PFSK-1 (cell line): ENCODE data around the gene REV3L.

Experiments used
- SIN3A ChIP-seq: IDR thresholded peaks from 2 replicates; pipeline ENCODE4 v1.6.1; 2012; ENCODE audit warnings: mild to moderate bottlenecking, low read length, moderate library complexity, borderline replicate concordance; ENCODE audit not compliant: insufficient read depth
- TF ChIP-seq, protein P1 (sequence below), 2 experiments: IDR thresholded peaks; 2 replicates each; pipeline versions ENCODE4 v1.6.1 to v1.8.0; 2011 to 2012; ENCODE audit warnings: low read depth in 2 of 2, low read length in 2 of 2, control low read depth in 1 of 2, inconsistent platforms in 1 of 2, mild to moderate bottlenecking in 1 of 2, moderate library complexity in 1 of 2; ENCODE audit not compliant: insufficient read depth in 1 of 2

DNA sequence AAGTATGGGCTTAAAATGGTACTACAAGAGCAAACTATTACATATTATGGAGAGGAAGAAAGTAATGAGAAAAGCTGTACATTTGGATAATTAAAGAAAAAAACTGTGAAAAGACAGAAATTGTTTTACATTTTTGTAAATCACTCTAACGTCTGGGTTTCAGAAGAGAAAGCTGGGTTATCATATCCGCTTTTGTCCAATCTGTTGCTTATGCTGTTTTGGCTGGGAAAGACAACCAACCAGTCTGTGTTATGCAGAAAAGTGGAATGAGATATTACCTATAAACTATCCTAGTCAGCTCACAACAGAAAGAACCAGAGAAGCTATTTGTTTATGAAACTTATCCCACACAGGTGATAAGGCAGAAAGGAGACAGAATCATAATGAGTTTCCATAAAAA is 32.4 kb downstream of the REV3L start:
- TF ChIP-seq, protein P1, sequence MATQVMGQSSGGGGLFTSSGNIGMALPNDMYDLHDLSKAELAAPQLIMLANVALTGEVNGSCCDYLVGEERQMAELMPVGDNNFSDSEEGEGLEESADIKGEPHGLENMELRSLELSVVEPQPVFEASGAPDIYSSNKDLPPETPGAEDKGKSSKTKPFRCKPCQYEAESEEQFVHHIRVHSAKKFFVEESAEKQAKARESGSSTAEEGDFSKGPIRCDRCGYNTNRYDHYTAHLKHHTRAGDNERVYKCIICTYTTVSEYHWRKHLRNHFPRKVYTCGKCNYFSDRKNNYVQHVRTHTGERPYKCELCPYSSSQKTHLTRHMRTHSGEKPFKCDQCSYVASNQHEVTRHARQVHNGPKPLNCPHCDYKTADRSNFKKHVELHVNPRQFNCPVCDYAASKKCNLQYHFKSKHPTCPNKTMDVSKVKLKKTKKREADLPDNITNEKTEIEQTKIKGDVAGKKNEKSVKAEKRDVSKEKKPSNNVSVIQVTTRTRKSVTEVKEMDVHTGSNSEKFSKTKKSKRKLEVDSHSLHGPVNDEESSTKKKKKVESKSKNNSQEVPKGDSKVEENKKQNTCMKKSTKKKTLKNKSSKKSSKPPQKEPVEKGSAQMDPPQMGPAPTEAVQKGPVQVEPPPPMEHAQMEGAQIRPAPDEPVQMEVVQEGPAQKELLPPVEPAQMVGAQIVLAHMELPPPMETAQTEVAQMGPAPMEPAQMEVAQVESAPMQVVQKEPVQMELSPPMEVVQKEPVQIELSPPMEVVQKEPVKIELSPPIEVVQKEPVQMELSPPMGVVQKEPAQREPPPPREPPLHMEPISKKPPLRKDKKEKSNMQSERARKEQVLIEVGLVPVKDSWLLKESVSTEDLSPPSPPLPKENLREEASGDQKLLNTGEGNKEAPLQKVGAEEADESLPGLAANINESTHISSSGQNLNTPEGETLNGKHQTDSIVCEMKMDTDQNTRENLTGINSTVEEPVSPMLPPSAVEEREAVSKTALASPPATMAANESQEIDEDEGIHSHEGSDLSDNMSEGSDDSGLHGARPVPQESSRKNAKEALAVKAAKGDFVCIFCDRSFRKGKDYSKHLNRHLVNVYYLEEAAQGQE (IDR thresholded peaks at IDR 0.05; ENCODE audit: insufficient read depth in 1 of 2, low read depth in 2 of 2, low read length in 2 of 2): no peak
- TF ChIP-seq SIN3A: no peak
